ENCODE data around the gene PPWD1.

DNA sequence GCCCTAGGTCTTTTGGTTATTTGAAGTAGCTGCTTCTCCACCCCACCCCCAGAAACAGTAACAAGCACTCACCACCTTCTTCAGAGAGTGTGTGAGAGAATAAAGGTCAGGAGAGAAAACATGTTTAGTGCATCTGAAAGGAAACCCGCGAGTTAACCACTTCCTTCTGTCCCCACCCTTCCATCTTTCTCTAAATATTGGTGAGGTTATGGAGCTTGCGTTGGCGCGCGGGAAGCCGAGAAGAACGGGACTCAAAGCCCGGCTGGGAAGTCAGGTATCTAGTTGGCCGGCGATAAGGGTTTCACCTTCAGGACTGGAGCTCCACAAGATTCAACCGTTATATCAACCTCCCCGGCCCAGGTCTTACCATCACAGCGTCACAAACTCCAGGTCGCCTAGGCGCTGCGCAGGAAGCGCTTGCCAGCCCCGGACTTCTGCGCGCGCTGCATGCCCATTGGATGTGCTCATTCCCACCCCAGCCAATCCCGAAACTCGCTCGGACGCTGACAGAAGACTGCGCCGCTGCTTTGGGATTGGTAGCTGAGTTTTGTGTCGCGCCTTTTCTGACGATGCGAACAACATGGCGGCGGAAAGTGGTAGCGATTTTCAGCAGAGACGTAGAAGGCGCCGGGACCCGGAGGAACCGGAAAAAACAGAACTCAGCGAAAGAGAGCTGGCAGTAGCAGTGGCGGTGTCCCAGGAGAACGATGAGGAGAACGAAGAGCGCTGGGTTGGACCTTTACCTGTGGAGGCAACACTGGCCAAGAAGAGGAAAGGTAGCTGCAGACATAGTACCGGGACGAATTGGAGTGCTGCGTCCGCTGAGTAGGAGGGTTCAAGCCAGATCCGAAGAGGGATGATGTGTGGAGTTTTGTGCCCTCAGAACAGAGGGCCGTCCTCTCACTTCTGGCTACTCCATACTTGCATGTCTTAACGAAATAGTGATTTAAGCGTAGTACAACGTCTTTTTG is at the start of gene PPWD1, which contains the start of gene CENPK:
- TF ChIP-seq MYC (IDR thresholded peaks at IDR 0.05; ENCODE audit: low read depth, low read length) (no peak; the same call in 1 of the 2 replicates), POLR2A (IDR thresholded peaks at IDR 0.05; ENCODE audit: extremely low read depth, insufficient read length) (peak; percentile 93)
- TF ChIP-seq, protein P1, sequence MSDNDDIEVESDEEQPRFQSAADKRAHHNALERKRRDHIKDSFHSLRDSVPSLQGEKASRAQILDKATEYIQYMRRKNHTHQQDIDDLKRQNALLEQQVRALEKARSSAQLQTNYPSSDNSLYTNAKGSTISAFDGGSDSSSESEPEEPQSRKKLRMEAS (IDR thresholded peaks at IDR 0.05; ENCODE audit: low read depth, low read length): peak; percentile 32; the same call in 1 of the 2 replicates
- TF ChIP-seq, protein P2, sequence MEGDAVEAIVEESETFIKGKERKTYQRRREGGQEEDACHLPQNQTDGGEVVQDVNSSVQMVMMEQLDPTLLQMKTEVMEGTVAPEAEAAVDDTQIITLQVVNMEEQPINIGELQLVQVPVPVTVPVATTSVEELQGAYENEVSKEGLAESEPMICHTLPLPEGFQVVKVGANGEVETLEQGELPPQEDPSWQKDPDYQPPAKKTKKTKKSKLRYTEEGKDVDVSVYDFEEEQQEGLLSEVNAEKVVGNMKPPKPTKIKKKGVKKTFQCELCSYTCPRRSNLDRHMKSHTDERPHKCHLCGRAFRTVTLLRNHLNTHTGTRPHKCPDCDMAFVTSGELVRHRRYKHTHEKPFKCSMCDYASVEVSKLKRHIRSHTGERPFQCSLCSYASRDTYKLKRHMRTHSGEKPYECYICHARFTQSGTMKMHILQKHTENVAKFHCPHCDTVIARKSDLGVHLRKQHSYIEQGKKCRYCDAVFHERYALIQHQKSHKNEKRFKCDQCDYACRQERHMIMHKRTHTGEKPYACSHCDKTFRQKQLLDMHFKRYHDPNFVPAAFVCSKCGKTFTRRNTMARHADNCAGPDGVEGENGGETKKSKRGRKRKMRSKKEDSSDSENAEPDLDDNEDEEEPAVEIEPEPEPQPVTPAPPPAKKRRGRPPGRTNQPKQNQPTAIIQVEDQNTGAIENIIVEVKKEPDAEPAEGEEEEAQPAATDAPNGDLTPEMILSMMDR (IDR thresholded peaks at IDR 0.05; ENCODE audit: low read depth, low read length): no peak

Data from NB4 (cell line).